ENCODE measurements around the gene TMEM82.
"Not testable (repeated sequence)": the region's sequence is repeated elsewhere in the genome, so short reads cannot be mapped to it uniquely, and the experiment has no call there.

The TMEM82 gene

GRCh38 chr1:15742339-15742801 lies at the start of gene TMEM82:
TSS of gene TMEM82 (plus strand) at chr1:15742499. CDS start at chr1:15742560, 61 bp downstream.
- no peak for DNase-seq

GRCh38 chr1:15693371-15693770 lies 48.9 kb upstream of the TMEM82 start:
- DNase-seq, result no peak

GRCh38 chr1:15696956-15697521 lies 45.3 kb upstream of the TMEM82 start:
- DNase-seq, result no peak

GRCh38 chr1:15698201-15698600 lies 44.1 kb upstream of the TMEM82 start:
- no peak for DNase-seq

GRCh38 chr1:15699321-15699720 lies 43.0 kb upstream of the TMEM82 start:
- DNase-seq, result not testable (repeated sequence)

DNA sequence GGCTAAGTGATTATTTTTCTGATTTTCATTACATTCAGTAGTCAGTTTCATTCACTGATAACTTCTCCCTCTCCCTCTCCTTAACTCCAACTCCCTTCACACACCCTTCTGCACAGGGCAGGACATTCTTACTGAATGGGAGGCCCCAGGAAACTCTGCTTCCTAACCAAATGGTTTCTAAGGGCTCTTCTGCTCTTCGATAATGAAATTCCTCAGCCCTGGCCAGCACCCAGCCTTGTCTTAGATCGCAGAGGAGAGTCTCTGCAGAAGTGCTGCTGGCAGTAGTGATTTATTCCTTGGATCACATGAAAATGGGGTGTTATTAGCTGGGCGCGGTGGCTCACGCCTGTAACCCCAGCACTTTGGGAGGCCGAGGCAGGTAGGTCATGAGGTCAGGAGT lies 41.8 kb upstream of the TMEM82 start:
- no peak for DNase-seq

DNA sequence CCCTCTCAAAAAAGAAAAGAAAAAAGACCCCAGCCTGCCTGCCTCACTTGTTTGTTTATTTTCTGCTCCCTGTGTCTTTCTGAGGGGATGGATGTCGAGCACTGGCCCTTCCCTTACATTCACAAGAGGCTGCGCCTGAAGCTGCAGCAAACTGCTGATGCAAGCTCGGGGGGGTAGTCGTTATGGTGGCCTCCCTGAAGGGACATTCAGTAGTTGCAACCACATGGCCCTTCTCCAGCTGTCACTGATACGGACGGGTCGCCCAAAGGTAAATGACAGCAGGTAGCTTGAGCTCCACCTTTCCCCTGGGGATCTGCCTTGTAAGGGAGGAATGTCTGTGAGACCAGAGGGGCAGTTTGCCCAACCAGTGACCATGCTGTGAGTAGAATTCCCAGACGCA lies 40.5 kb upstream of the TMEM82 start:
- no peak for DNase-seq

- no peak for DNase-seq
Measured at GRCh38 chr1:15702722-15703550, 39.4 kb upstream of the TMEM82 start.

GRCh38 chr1:15703562-15703961 lies 38.7 kb upstream of the TMEM82 start:
- DNase-seq, result no peak

DNA sequence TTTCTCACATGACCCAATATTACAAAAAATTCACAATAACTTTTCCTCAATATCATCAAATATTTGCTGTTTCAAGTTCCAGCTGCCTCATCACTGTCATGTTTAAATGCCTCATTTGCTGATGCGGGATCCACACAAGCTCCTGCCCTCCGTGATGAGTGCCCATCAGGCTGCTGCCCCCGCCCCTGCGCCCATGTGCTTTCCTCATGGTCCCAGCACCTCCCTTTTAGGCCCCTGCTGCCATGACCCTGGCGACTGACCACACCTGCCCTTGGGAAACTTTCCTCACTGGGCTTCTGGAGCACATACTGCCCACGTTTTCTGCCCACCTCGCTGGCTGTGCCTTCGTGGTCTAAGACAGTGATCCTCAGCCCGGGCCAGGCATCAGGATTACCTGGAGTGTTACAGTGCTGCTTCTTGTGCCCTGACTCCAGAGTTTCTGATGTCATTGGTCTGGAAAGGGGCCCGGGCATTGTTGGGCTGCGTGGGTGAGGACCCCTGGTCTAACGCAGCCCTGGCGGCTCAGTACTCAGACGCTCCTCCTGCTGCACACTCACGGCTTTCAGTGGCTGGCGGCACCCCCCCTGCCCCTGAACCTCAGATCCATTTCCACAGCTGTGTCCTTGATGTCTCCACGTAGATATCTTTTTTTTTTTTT lies 37.6 kb upstream of the TMEM82 start:
- DNase-seq, result no peak

- DNase-seq, result no peak
Measured at GRCh38 chr1:15705184-15705566, 37.1 kb upstream of the TMEM82 start.

DNA sequence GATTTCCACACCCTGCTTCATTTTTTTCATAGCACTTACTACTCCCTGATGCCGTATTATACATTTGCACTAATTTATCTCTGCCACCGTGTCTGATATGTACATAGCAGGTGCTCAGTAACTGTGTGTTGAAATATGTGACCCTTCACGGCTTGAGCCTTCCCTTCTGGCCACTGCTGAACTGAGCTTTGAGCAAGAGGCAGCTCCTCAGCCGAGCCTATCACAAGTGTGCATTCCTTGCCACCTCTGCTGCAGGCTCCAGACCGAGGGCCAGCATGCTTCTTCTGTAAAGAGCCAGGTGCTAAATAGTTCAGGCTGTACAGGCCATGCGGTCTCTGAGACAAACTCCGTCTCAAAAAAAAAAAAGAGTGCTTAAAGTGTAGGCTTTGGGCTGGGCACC lies 35.5 kb upstream of the TMEM82 start:
- no peak for DNase-seq

DNA sequence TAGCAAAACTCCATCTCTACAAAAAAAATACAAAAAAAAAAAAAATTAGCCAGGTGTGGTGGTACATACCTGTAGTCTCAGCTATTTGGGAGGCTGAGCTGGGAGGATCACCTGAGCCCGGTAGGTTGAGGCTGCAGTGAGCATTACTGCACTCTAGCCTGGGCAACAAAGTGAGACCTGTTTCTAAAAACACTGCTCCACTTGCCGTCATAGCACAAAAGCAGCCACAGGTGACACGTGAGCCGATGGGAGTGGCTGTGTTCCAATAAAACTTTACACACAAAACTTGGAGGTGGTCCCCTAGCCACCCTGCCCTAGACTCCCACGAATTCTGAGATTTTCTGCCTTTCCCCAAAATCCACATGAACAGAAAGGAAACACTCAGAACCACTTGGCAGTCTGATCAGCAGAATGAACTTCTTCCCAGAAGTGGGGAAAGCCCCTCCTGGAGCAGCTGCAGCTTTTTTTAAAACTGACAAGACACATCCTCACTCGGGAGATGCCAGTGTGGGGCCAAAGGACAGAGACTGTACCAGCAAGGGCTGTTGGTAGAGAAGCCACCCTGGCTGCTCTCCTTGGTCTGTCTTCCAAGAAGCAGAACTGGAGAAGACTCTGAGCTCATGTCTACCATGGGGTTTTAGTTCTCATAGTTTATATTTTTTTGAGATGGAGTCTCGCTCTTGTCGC lies 34.9 kb upstream of the TMEM82 start:
- no peak for DNase-seq

DNA sequence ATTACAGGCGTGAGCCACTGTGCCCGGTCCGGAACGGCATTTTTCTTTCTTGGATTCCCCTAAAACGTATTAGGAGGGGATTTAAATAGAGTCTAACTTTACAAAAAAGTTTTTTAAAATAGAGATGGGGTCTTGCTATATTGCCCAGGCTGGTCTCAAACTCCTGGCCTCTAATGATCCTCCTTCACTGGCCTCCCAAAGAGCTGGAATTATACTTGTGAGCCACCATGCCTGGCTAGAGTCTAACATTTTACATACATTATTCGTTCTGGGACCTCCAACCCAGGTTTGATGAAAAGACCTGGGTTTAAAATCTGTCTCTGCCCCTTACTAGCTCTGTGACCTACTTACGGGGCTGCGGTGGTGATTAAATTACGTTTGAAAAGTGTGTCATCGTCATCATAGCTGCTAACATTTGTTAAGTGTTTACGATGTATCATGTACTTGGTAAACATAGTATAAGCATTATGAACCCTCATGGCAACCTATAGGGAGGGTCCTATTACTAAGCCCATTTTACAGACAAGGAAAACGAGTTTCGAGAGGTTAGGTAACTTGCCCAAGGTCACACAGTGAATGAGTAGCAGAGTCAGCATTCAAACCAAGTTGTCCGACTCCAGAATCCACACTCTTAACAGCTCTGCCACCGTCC lies 33.7 kb upstream of the TMEM82 start:
- DNase-seq, result no peak

- peak; percentile 65 for DNase-seq
Measured at GRCh38 chr1:15709226-15709625, 33.1 kb upstream of the TMEM82 start.

- peak; percentile 71 for DNase-seq
Measured at GRCh38 chr1:15712168-15712567, 30.1 kb upstream of the TMEM82 start.

- DNase-seq, result no peak
Measured at GRCh38 chr1:15714406-15715136, 27.7 kb upstream of the TMEM82 start.

GRCh38 chr1:15717418-15718125 lies 24.7 kb upstream of the TMEM82 start:
- no peak for DNase-seq

- DNase-seq, result no peak
Measured at GRCh38 chr1:15718199-15718601, 24.1 kb upstream of the TMEM82 start.

- no peak for DNase-seq
Measured at GRCh38 chr1:15719381-15720120, 22.7 kb upstream of the TMEM82 start.

GRCh38 chr1:15720861-15721260 lies 21.4 kb upstream of the TMEM82 start:
- no peak for DNase-seq

Measured in NCI-H2081 treated with DMSO at 0.1 percent for 48 hours (cell line).